Right atrium auricular region (tissue), 2 donors: Measurements from ENCODE around the gene SARS2. TPM values are rescaled to one million over a fixed set of nuclear protein-coding genes. Genes with fewer than 3 reads are reported as not detected.
A peak's percentile ranks its signal among the peaks of the same experiment; 100 is the strongest.
"Not testable (repeated sequence)": the region's sequence is repeated elsewhere in the genome, so short reads cannot be mapped to it uniquely, and the experiment has no call there.

Source experiments
- DNase-seq: peaks from one replicate; pipeline ENCODE4 v3.0.0-alpha.2; 2019; ENCODE audit warnings: low spot score
- H3K27ac ChIP-seq, 2 donors: fragments of 200-600 bp; sonication (generic); 1 replicate in 1 of 2; 2 replicates in 1 of 2; pipeline ENCODE4 v1.5.1; 2016 to 2019
- H3K27me3 ChIP-seq, 2 donors: fragments of 200-600 bp; sonication (generic); one replicate each; pipeline versions ENCODE4 v1.5.1 to v1.6.0; 2017 to 2019
- H3K36me3 ChIP-seq: fragments of 200-600 bp; sonication (generic); one replicate; pipeline ENCODE4 v1.5.1; 2016
- H3K4me1 ChIP-seq, 2 donors: fragments of 200-600 bp; sonication (generic); one replicate each; pipeline versions ENCODE4 v1.5.1 to v1.6.0; 2017 to 2019
- H3K4me3 ChIP-seq, 2 donors: fragments of 200-600 bp; sonication (generic); 1 replicate in 1 of 2; 2 replicates in 1 of 2; pipeline ENCODE4 v1.5.1; 2017 to 2019; ENCODE audit warnings: mild to moderate bottlenecking in 1 of 2, moderate library complexity in 1 of 2
- H3K9me3 ChIP-seq, 2 donors: fragments of 200-600 bp; sonication (generic); one replicate each; pipeline ENCODE4 v1.5.1; 2019
- total RNA-seq, 2 donors: library from RNA; depleted of rRNA; stranded (reverse); fragments of >200 nt; gene quantifications; one replicate each; pipeline ENCODE4 v1.1.0, GENCODE V29; 2016
- TF ChIP-seq, protein P1 (sequence below), 2 donors: fragments of 200-600 bp; sonication (generic); IDR thresholded peaks; one replicate each; pipeline ENCODE4 v1.5.1; 2019; ENCODE audit warnings: antibody characterized with exemption in 2 of 2

Gene SARS2
- total RNA-seq, 2 donors from 2014 or later = 13.7 to 24.3 TPM

DNA sequence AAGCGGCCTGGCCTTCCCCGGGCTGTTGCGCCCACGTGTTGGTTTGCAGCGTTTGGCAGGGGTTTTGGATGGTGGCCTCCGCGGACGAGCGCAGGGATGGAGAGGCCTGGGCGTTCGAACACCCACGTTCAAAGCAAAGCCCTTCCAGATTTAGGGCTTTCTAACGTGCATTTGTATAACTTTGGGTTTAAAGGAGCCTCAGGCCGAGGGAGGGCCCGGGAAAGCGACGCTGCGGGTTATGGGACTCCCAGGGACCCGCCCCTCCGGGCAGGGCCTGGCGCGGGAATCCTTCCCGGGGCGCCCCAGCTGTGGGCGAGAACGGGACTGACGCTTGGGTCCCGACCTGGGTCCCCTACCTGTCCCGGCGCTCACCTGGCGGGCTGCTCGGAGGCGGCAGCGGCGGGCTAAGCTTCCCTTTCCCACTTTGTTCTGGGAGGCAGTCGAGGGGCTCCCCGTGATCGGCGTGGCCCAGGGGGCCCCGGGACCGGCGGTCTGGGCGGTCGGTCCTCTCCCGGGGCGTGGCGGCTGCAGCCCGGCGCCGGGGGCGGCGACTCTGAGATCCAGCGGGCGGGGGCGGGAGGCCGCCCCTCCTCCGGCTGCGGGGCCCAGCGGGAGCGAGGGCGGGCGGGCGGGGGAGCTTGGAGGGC lies 44.8 kb upstream of the SARS2 start, which contains the start of gene FBXO17:
Gene FBXO17, minus strand, starts transcription at position 529 of the 647 bp plus-strand sequence. CDS start 25,423 bp downstream, outside the sequence.
- Histone ChIP-seq H3K36me3 (no peaks in the 10 kb centered on the region), H3K27ac (peak within 1 kb of the TSS; percentile 79 to 90), H3K4me1 (peaks cover 0 to 21% of the 10 kb centered on the region in 2 donors), H3K27me3 (no peaks in the 10 kb centered on the region), H3K9me3 (no peaks in the 10 kb centered on the region), H3K4me3 (peak within 1 kb of the TSS; percentile 52 to 62)
- TF ChIP-seq, protein P1, sequence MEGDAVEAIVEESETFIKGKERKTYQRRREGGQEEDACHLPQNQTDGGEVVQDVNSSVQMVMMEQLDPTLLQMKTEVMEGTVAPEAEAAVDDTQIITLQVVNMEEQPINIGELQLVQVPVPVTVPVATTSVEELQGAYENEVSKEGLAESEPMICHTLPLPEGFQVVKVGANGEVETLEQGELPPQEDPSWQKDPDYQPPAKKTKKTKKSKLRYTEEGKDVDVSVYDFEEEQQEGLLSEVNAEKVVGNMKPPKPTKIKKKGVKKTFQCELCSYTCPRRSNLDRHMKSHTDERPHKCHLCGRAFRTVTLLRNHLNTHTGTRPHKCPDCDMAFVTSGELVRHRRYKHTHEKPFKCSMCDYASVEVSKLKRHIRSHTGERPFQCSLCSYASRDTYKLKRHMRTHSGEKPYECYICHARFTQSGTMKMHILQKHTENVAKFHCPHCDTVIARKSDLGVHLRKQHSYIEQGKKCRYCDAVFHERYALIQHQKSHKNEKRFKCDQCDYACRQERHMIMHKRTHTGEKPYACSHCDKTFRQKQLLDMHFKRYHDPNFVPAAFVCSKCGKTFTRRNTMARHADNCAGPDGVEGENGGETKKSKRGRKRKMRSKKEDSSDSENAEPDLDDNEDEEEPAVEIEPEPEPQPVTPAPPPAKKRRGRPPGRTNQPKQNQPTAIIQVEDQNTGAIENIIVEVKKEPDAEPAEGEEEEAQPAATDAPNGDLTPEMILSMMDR (IDR thresholded peaks at IDR 0.05) = no peak
- no peak for DNase-seq

GRCh38 chr19:38974624-38975213 lies 44.2 kb upstream of the SARS2 start:
- peak; percentile 66 for DNase-seq
- peak overlapping the region; percentile 52 to 62 for H3K4me3 ChIP-seq
- no peaks in the 10 kb centered on the region for H3K9me3 ChIP-seq
- TF ChIP-seq, protein P1 (IDR thresholded peaks at IDR 0.05) = no peak
- no peaks in the 10 kb centered on the region for H3K36me3 ChIP-seq
- no peaks in the 10 kb centered on the region for H3K27me3 ChIP-seq
- peak overlapping the region; percentile 79 to 90 for H3K27ac ChIP-seq
- peaks cover 0 to 21% of the 10 kb centered on the region in 2 donors for H3K4me1 ChIP-seq

DNA sequence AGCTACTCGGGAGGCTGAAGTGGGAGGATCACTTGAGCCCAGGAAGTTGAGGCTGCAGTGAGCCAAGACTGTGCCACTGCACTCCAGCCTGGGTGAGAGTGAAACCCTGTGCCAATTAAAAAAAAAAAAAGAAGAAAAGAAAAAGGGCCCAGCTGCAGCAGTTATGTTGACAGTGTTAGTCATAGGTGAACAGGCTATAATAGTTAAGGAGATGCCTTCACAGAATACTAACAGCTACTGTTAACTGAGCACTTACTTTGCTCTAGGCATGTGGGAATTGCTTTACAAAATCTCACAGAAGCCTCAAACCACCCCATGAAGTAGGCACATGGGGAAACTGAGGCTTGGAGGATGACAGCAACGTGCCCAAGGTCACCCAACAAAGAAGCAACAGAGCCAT lies 41.1 kb upstream of the SARS2 start:
- H3K27ac ChIP-seq = no peak overlapping the region
- H3K36me3 ChIP-seq = no peaks in the 10 kb centered on the region
- H3K9me3 ChIP-seq = no peaks in the 10 kb centered on the region
- H3K27me3 ChIP-seq = no peaks in the 10 kb centered on the region
- H3K4me3 ChIP-seq = no peak overlapping the region
- TF ChIP-seq, protein P1 (IDR thresholded peaks at IDR 0.05) = no peak
- peaks cover 0 to 19% of the 10 kb centered on the region in 2 donors for H3K4me1 ChIP-seq
- no peak for DNase-seq

GRCh38 chr19:38970664-38971532 lies 40.3 kb upstream of the SARS2 start:
- H3K27me3 ChIP-seq = no peaks in the 10 kb centered on the region

GRCh38 chr19:38966149-38966548 lies 35.6 kb upstream of the SARS2 start:
- DNase-seq, H3K4me1 ChIP-seq, H3K27me3 ChIP-seq, H3K4me3 ChIP-seq, H3K27ac ChIP-seq, H3K36me3 ChIP-seq, H3K9me3 ChIP-seq: not testable (repeated sequence)

More at GRCh38 chr19:38970664-38971532, 40.3 kb upstream of the SARS2 start:
- H3K27ac ChIP-seq = no peak overlapping the region
- H3K9me3 ChIP-seq = no peaks in the 10 kb centered on the region
- peaks cover 0 to 11% of the 10 kb centered on the region in 2 donors for H3K4me1 ChIP-seq
- DNase-seq = no peak
- no peaks in the 10 kb centered on the region for H3K36me3 ChIP-seq
- no peak overlapping the region for H3K4me3 ChIP-seq
- TF ChIP-seq, protein P1 (IDR thresholded peaks at IDR 0.05) = no peak

DNA sequence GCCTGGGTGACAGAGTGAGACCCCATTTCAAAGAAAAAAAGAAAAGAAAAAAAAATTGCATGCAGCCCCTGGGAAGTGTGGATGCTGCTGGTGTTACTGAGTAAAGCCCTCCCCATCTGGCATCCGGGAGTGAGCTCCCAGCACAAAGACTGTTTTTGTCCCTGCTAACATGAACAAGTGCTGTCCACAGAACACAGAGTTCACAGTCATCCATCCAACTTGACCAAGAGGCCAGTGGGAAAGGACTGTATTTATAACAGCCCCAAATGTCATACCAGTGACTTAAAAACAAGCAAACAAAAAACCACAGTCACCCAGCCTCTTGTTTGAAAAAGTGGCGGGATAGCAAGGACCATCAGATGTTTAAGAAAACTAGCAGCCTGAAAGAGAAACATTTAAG lies 34.2 kb upstream of the SARS2 start:
- H3K27me3 ChIP-seq = no peaks in the 10 kb centered on the region
- peaks cover 0 to 9% of the 10 kb centered on the region in 2 donors for H3K4me1 ChIP-seq
- H3K4me3 ChIP-seq = no peak overlapping the region
- no peak for DNase-seq
- TF ChIP-seq, protein P1 (IDR thresholded peaks at IDR 0.05) = no peak
- H3K36me3 ChIP-seq = no peaks in the 10 kb centered on the region
- no peak overlapping the region for H3K27ac ChIP-seq
- no peaks in the 10 kb centered on the region for H3K9me3 ChIP-seq
